GM23338 (cell line): ENCODE data around the gene GPR34. TPM values are rescaled to one million over a fixed set of nuclear protein-coding genes. Genes with fewer than 3 reads are reported as not detected.

ENCODE experiments used
- ATAC-seq: fragments of 200-7000 bp; cut with Tn5 transposase; 3 replicates; pipeline ENCODE4 v1.9.1; 2020
- DNase-seq: peaks from one replicate; pipeline ENCODE4 v3.0.0-alpha.2; 2015; ENCODE audit warnings: low spot score
- H2AFZ ChIP-seq: fragments of 200-600 bp; sonication (generic); 2 replicates; pipeline ENCODE4 v1.8.0; 2016; ENCODE audit warnings: antibody characterized with exemption, mild to moderate bottlenecking, moderate library complexity
- H3F3A ChIP-seq: fragments of 200-600 bp; sonication (generic); replicated peaks from 2 replicates; pipeline ENCODE4 v1.8.0; 2017; ENCODE audit warnings: antibody characterized with exemption, mixed run types, low read depth
- H3K27ac ChIP-seq: fragments of 200-600 bp; sonication (generic); 2 replicates; pipeline ENCODE4 v1.6.1; 2016; ENCODE audit warnings: low read depth
- H3K27me3 ChIP-seq: fragments of 200-600 bp; sonication (generic); 2 replicates; pipeline ENCODE4 v1.8.0; 2016; ENCODE audit warnings: mild to moderate bottlenecking, mixed run types, moderate library complexity; ENCODE audit not compliant: insufficient read depth
- H3K36me3 ChIP-seq: fragments of 200-600 bp; sonication (generic); 2 replicates; pipeline ENCODE4 v1.8.0; 2016; ENCODE audit warnings: mild to moderate bottlenecking; ENCODE audit not compliant: insufficient read depth
- H3K4me1 ChIP-seq: fragments of 200-600 bp; sonication (generic); 2 replicates; pipeline ENCODE4 v1.8.0; 2016; ENCODE audit warnings: mild to moderate bottlenecking, moderate library complexity; ENCODE audit not compliant: insufficient read depth
- H3K4me2 ChIP-seq: fragments of 200-600 bp; sonication (generic); 2 replicates; pipeline ENCODE4 v1.7.1; 2017; ENCODE audit warnings: mixed run types
- H3K4me3 ChIP-seq: fragments of 200-600 bp; sonication (generic); 2 replicates; pipeline ENCODE4 v1.6.1; 2016; ENCODE audit warnings: mixed run types
- H3K79me2 ChIP-seq: fragments of 200-600 bp; sonication (generic); replicated peaks from 2 replicates; pipeline ENCODE4 v1.8.0; 2017; ENCODE audit warnings: mild to moderate bottlenecking; ENCODE audit not compliant: insufficient read depth
- H3K9me2 ChIP-seq: fragments of 200-600 bp; sonication (generic); 2 replicates; pipeline ENCODE4 v1.8.0; 2017; ENCODE audit not compliant: insufficient read depth
- H4K20me1 ChIP-seq: fragments of 200-600 bp; sonication (generic); replicated peaks from 2 replicates; pipeline ENCODE4 v1.8.0; 2017; ENCODE audit warnings: mild to moderate bottlenecking; ENCODE audit not compliant: insufficient read depth
- H3K27ac Mint-ChIP-seq: 2 replicates; pipeline ENCODE4 v1.8.0; 2020; ENCODE audit warnings: inconsistent platforms, mild to moderate bottlenecking, moderate library complexity, mixed read lengths
- H3K27me3 Mint-ChIP-seq: 3 replicates; pipeline ENCODE4 v1.8.0; 2022; ENCODE audit warnings: low read depth, mild to moderate bottlenecking, moderate library complexity, mixed read lengths, inconsistent platforms; ENCODE audit not compliant: insufficient read depth, poor library complexity
- H3K36me3 Mint-ChIP-seq: 3 replicates; pipeline ENCODE4 v1.8.0; 2021; ENCODE audit warnings: low read depth, mild to moderate bottlenecking, inconsistent platforms, moderate library complexity, mixed read lengths
- H3K4me1 Mint-ChIP-seq: 3 replicates; pipeline ENCODE4 v1.8.0; 2020; ENCODE audit warnings: mild to moderate bottlenecking, inconsistent platforms, mixed read lengths
- H3K4me3 Mint-ChIP-seq: 3 replicates; pipeline ENCODE4 v1.8.0; 2021; ENCODE audit warnings: moderate library complexity, mild to moderate bottlenecking, inconsistent platforms, mixed read lengths
- H3K9me3 Mint-ChIP-seq: 3 replicates; pipeline ENCODE4 v1.8.0; 2020; ENCODE audit warnings: moderate library complexity, mild to moderate bottlenecking, inconsistent platforms, mixed read lengths
- CREB1 ChIP-seq: fragments of 250-450 bp; sonication (Bioruptor Pico); IDR thresholded peaks from 2 replicates; pipeline ENCODE4 v1.5.0; 2020; ENCODE audit warnings: low read depth, mild to moderate bottlenecking, moderate library complexity
- ETS1 ChIP-seq: IDR thresholded peaks from 2 replicates; pipeline ENCODE4 v1.6.1; 2016; ENCODE audit warnings: antibody characterized with exemption
- EZH2 ChIP-seq: fragments of 200-600 bp; sonication (generic); IDR thresholded peaks from one replicate; pipeline ENCODE4 v1.8.0; 2017; ENCODE audit warnings: antibody characterized with exemption, mild to moderate bottlenecking, low read depth; ENCODE audit not compliant: unreplicated experiment
- EZH2phosphoT487 ChIP-seq: fragments of 200-600 bp; sonication (generic); IDR thresholded peaks from one replicate; pipeline ENCODE4 v1.8.1; 2018; ENCODE audit warnings: antibody characterized with exemption; ENCODE audit not compliant: unreplicated experiment
- NANOG ChIP-seq: IDR thresholded peaks from 2 replicates; pipeline ENCODE4 v1.6.1; 2016; ENCODE audit warnings: antibody characterized with exemption, borderline replicate concordance
- POLR2AphosphoS5 ChIP-seq: IDR thresholded peaks from 2 replicates; pipeline ENCODE4 v1.6.1; 2016; ENCODE audit warnings: antibody characterized with exemption, low read depth
- STAT1 ChIP-seq: IDR thresholded peaks from one replicate; pipeline ENCODE4 v1.6.1; 2016; ENCODE audit warnings: antibody characterized with exemption; ENCODE audit not compliant: unreplicated experiment
- ZNF114 ChIP-seq: fragments of 250-450 bp; sonication (Bioruptor Pico); IDR thresholded peaks from 2 replicates; pipeline ENCODE4 v1.5.0; 2020; ENCODE audit warnings: mild to moderate bottlenecking, moderate library complexity
- ZNF331 ChIP-seq: fragments of 250-450 bp; sonication (Bioruptor Pico); IDR thresholded peaks from 2 replicates; pipeline ENCODE4 v1.5.0; 2020; ENCODE audit warnings: low read depth, mild to moderate bottlenecking, moderate library complexity
- polyA plus RNA-seq: library from polyadenylated mRNA; unstranded; fragments of >200 nt; fragmentation: Nextera tagmentation; extraction: Ambion mirVana; gene quantifications from 2 replicates; pipeline ENCODE4 v1.2.1, GENCODE V29; 2016
- total RNA-seq: library from RNA; depleted of rRNA; stranded (reverse); fragments of >200 nt; shearing (Covaris generic); gene quantifications from 2 replicates; pipeline ENCODE4 v1.2.3, GENCODE V29; 2014
- TF ChIP-seq, protein P1 (sequence below), 2 experiments: fragments of 200-600 bp in 1 of 2; sonication (generic) in 1 of 2; conservative IDR thresholded peaks; 2 replicates each; pipeline versions ENCODE4 v1.5.1 to v1.6.1; 2016 to 2017; ENCODE audit warnings: antibody characterized with exemption in 2 of 2, low read depth in 2 of 2, mild to moderate bottlenecking in 2 of 2, moderate library complexity in 1 of 2
- TF ChIP-seq, protein P2 (sequence below): fragments of 250-450 bp; sonication (Bioruptor Pico); IDR thresholded peaks from 2 replicates; pipeline ENCODE4 v1.5.0; 2020; ENCODE audit warnings: mild to moderate bottlenecking, moderate library complexity

Gene GPR34
- total and polyA plus RNA-seq, 2 experiments from 2014 or later = 0.55 TPM; not detected in 1

DNA sequence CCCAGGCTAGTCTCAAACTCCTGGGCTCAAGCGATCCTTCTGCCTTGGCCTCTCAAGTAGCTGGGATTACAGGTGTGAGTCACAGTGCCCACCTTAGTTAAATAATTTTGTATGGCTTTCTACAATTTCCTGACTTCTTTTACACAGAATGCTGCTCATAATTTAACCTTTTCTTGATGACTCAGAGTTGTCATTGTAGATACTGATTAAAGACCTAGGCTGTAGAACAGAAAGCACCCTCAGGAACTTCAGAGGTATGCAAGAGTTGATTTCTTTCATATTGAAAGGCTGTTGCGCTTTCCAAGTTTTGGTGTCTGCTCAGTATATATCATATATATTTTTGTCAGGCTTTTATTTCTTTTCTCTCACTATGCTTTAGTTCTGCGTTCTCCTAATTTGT, 21.1 kb upstream of the GPR34 start (continued):
- TF ChIP-seq ETS1 (no peak), CREB1 (CRISPR knock-in tag) (no peak), STAT1 (no peak), POLR2AphosphoS5 (no peak), NANOG (no peak)
- TF ChIP-seq, protein P1, sequence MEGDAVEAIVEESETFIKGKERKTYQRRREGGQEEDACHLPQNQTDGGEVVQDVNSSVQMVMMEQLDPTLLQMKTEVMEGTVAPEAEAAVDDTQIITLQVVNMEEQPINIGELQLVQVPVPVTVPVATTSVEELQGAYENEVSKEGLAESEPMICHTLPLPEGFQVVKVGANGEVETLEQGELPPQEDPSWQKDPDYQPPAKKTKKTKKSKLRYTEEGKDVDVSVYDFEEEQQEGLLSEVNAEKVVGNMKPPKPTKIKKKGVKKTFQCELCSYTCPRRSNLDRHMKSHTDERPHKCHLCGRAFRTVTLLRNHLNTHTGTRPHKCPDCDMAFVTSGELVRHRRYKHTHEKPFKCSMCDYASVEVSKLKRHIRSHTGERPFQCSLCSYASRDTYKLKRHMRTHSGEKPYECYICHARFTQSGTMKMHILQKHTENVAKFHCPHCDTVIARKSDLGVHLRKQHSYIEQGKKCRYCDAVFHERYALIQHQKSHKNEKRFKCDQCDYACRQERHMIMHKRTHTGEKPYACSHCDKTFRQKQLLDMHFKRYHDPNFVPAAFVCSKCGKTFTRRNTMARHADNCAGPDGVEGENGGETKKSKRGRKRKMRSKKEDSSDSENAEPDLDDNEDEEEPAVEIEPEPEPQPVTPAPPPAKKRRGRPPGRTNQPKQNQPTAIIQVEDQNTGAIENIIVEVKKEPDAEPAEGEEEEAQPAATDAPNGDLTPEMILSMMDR (conservative IDR thresholded peaks at IDR 0.05; ENCODE audit: low read depth in 2 of 2) = no peak

DNA sequence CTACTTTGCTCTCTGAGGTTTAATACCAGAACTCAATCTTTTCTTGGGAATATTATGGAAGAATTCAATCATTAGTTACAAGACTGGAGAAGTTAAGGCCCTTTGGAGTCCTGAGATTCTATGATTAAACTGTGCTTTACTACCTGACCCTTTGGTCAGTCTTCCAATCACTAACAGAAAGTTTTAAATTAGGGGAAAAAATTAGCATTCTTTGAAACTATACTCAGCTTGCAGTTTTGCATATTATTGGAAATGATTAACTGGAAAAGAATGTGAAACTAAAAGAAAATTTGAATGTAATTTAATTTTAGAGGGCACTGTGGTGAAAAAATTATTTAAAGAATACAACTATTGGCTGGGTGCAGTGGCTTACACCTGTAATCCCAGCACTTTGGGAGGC, 18.7 kb upstream of the GPR34 start:
- no peaks in the 10 kb centered on the region for H3K79me2 ChIP-seq
- H3K9me3 Mint-ChIP-seq = no peaks in the 10 kb centered on the region; the same call in 2 of the 3 replicates

More for the DNA sequence above, 18.7 kb upstream of the GPR34 start:
- H3K4me1 Mint-ChIP-seq = peaks cover 23% of the 10 kb centered on the region
- H3K27me3 Mint-ChIP-seq = no peaks in the 10 kb centered on the region
- no peaks in the 10 kb centered on the region for H3F3A ChIP-seq
- no peak overlapping the region for H3K4me3 Mint-ChIP-seq
- H3K4me1 ChIP-seq = no peaks in the 10 kb centered on the region
- no peak overlapping the region for H3K4me2 ChIP-seq
- no peaks in the 10 kb centered on the region for H3K36me3 ChIP-seq
- no peak for TF ChIP-seq NANOG
- TF ChIP-seq, protein P2, sequence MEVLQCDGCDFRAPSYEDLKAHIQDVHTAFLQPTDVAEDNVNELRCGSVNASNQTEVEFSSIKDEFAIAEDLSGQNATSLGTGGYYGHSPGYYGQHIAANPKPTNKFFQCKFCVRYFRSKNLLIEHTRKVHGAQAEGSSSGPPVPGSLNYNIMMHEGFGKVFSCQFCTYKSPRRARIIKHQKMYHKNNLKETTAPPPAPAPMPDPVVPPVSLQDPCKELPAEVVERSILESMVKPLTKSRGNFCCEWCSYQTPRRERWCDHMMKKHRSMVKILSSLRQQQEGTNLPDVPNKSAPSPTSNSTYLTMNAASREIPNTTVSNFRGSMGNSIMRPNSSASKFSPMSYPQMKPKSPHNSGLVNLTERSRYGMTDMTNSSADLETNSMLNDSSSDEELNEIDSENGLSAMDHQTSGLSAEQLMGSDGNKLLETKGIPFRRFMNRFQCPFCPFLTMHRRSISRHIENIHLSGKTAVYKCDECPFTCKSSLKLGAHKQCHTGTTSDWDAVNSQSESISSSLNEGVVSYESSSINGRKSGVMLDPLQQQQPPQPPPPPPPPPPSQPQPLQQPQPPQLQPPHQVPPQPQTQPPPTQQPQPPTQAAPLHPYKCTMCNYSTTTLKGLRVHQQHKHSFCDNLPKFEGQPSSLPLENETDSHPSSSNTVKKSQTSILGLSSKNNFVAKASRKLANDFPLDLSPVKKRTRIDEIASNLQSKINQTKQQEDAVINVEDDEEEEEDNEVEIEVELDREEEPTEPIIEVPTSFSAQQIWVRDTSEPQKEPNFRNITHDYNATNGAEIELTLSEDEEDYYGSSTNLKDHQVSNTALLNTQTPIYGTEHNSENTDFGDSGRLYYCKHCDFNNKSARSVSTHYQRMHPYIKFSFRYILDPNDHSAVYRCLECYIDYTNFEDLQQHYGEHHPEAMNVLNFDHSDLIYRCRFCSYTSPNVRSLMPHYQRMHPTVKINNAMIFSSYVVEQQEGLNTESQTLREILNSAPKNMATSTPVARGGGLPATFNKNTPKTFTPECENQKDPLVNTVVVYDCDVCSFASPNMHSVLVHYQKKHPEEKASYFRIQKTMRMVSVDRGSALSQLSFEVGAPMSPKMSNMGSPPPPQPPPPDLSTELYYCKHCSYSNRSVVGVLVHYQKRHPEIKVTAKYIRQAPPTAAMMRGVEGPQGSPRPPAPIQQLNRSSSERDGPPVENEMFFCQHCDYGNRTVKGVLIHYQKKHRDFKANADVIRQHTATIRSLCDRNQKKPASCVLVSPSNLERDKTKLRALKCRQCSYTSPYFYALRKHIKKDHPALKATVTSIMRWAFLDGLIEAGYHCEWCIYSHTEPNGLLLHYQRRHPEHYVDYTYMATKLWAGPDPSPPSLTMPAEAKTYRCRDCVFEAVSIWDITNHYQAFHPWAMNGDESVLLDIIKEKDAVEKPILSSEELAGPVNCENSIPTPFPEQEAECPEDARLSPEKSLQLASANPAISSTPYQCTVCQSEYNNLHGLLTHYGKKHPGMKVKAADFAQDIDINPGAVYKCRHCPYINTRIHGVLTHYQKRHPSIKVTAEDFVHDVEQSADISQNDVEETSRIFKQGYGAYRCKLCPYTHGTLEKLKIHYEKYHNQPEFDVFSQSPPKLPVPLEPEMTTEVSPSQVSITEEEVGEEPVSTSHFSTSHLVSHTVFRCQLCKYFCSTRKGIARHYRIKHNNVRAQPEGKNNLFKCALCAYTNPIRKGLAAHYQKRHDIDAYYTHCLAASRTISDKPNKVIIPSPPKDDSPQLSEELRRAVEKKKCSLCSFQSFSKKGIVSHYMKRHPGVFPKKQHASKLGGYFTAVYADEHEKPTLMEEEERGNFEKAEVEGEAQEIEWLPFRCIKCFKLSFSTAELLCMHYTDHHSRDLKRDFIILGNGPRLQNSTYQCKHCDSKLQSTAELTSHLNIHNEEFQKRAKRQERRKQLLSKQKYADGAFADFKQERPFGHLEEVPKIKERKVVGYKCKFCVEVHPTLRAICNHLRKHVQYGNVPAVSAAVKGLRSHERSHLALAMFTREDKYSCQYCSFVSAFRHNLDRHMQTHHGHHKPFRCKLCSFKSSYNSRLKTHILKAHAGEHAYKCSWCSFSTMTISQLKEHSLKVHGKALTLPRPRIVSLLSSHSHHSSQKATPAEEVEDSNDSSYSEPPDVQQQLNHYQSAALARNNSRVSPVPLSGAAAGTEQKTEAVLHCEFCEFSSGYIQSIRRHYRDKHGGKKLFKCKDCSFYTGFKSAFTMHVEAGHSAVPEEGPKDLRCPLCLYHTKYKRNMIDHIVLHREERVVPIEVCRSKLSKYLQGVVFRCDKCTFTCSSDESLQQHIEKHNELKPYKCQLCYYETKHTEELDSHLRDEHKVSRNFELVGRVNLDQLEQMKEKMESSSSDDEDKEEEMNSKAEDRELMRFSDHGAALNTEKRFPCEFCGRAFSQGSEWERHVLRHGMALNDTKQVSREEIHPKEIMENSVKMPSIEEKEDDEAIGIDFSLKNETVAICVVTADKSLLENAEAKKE = no peak
- no peak for TF ChIP-seq STAT1
- TF ChIP-seq EZH2 = no peak
- no peak for TF ChIP-seq ETS1
- TF ChIP-seq EZH2phosphoT487 = no peak
- TF ChIP-seq, protein P1 (conservative IDR thresholded peaks at IDR 0.05; ENCODE audit: low read depth in 2 of 2) = no peak
- TF ChIP-seq ZNF114 = no peak
- no peak for TF ChIP-seq ZNF331
- H3K27ac Mint-ChIP-seq = no peak overlapping the region
- no peaks in the 10 kb centered on the region for H4K20me1 ChIP-seq
- no peaks in the 10 kb centered on the region for H3K9me2 ChIP-seq
- no peak overlapping the region for H3K27ac ChIP-seq
- no peak overlapping the region for H2AFZ ChIP-seq
- H3K36me3 Mint-ChIP-seq = no peaks in the 10 kb centered on the region
- no peak for DNase-seq
- no peak overlapping the region for H3K4me3 ChIP-seq
- H3K27me3 ChIP-seq = no peaks in the 10 kb centered on the region
- ATAC-seq = no peak
